ENCODE measurements around the gene NNT. TPM values are rescaled to one million over a fixed set of nuclear protein-coding genes. Genes with fewer than 3 reads are reported as not detected.

The NNT gene
- total RNA-seq, 1 donor from 2014 or later: 80.4 TPM

GRCh38 chr5:43680286-43680685, 77.3 kb downstream of the NNT start:
- Mint-ChIP-seq H3K4me3 (no peak overlapping the region), H3K36me3 (peaks cover 8% of the 10 kb centered on the region), H3K9me3 (no peaks in the 10 kb centered on the region), H3K27ac (no peak overlapping the region), H3K4me1 (ENCODE audit: unreplicated experiment) (no peaks in the 10 kb centered on the region), H3K27me3 (no peaks in the 10 kb centered on the region)
- DNase-seq (ENCODE audit: extremely low spot score, unreplicated experiment): no peak
- TF ChIP-seq CTCF (conservative IDR thresholded peaks at IDR 0.05): no peak

GRCh38 chr5:43683884-43684471, 81.0 kb downstream of the NNT start:
- Mint-ChIP-seq H3K36me3 (peaks cover 12% of the 10 kb centered on the region), H3K4me1 (ENCODE audit: unreplicated experiment) (no peaks in the 10 kb centered on the region), H3K27ac (no peak overlapping the region), H3K9me3 (no peaks in the 10 kb centered on the region), H3K27me3 (no peaks in the 10 kb centered on the region), H3K4me3 (no peak overlapping the region)
- TF ChIP-seq CTCF (conservative IDR thresholded peaks at IDR 0.05): no peak
- no peak for DNase-seq (ENCODE audit: extremely low spot score, unreplicated experiment)

- no peak overlapping the region for H3K4me3 Mint-ChIP-seq
- H3K9me3 Mint-ChIP-seq: no peaks in the 10 kb centered on the region
- DNase-seq (ENCODE audit: extremely low spot score, unreplicated experiment): no peak
- no peak for TF ChIP-seq CTCF (conservative IDR thresholded peaks at IDR 0.05)
- H3K27me3 Mint-ChIP-seq: no peaks in the 10 kb centered on the region
- peaks cover 15% of the 10 kb centered on the region for H3K36me3 Mint-ChIP-seq
- H3K27ac Mint-ChIP-seq: no peak overlapping the region
- no peaks in the 10 kb centered on the region for H3K4me1 Mint-ChIP-seq (ENCODE audit: unreplicated experiment)
Measured at GRCh38 chr5:43685252-43685950, 82.4 kb downstream of the NNT start.

GRCh38 chr5:43687275-43687674, 84.3 kb downstream of the NNT start:
- Mint-ChIP-seq H3K27me3 (no peaks in the 10 kb centered on the region), H3K4me3 (no peak overlapping the region)
- TF ChIP-seq CTCF (conservative IDR thresholded peaks at IDR 0.05): no peak

GRCh38 chr5:43691275-43691674, 88.3 kb downstream of the NNT start:
- no peak for DNase-seq (ENCODE audit: extremely low spot score, unreplicated experiment)
- Mint-ChIP-seq H3K27ac (no peak overlapping the region), H3K27me3 (no peaks in the 10 kb centered on the region), H3K9me3 (peaks cover 9% of the 10 kb centered on the region), H3K4me1 (ENCODE audit: unreplicated experiment) (no peaks in the 10 kb centered on the region), H3K36me3 (peaks cover 37% of the 10 kb centered on the region), H3K4me3 (no peak overlapping the region)
- no peak for TF ChIP-seq CTCF (conservative IDR thresholded peaks at IDR 0.05)

More at GRCh38 chr5:43687275-43687674, 84.3 kb downstream of the NNT start:
- H3K4me1 Mint-ChIP-seq (ENCODE audit: unreplicated experiment): no peaks in the 10 kb centered on the region
- no peaks in the 10 kb centered on the region for H3K9me3 Mint-ChIP-seq
- H3K27ac Mint-ChIP-seq: no peak overlapping the region
- H3K36me3 Mint-ChIP-seq: peaks cover 11% of the 10 kb centered on the region
- DNase-seq (ENCODE audit: extremely low spot score, unreplicated experiment): no peak

Data from type B pancreatic cell (in vitro differentiated cells).